HEK293 (cell line): Measurements from ENCODE around the gene KCNK3.

ENCODE experiments used
- CTCF ChIP-seq: fragments of 450-650 bp; formaldehyde crosslinking; IDR thresholded peaks from 2 replicates; pipeline ENCODE4 v1.5.1; 2016; ENCODE audit warnings: missing biosample characterization, missing genetic modification characterization
- HOXD13 ChIP-seq: sonication (generic); formaldehyde crosslinking; IDR thresholded peaks from 2 replicates; pipeline ENCODE4 v1.8.0; 2022; ENCODE audit warnings: missing genetic modification reagents, borderline replicate concordance
- TCF7L2 ChIP-seq: IDR thresholded peaks from 2 replicates; pipeline ENCODE4 v1.6.1; 2011; ENCODE audit warnings: low read depth, mild to moderate bottlenecking, inconsistent platforms, low read length, moderate library complexity, borderline replicate concordance
- ZBTB17 ChIP-seq: fragments of 450-650 bp; formaldehyde crosslinking; IDR thresholded peaks from 2 replicates; pipeline ENCODE4 v1.5.1; 2016; ENCODE audit warnings: missing biosample characterization, missing genetic modification characterization
- ZBTB8A ChIP-seq: fragments of 450-650 bp; formaldehyde crosslinking; IDR thresholded peaks from 2 replicates; pipeline ENCODE4 v1.5.1; 2016; ENCODE audit warnings: missing biosample characterization, missing genetic modification characterization
- ZNF211 ChIP-seq: fragments of 450-650 bp; formaldehyde crosslinking; IDR thresholded peaks from 2 replicates; pipeline ENCODE4 v1.5.1; 2016; ENCODE audit warnings: low read depth, missing biosample characterization, missing genetic modification characterization

GRCh38 chr2:26740346-26740745 lies 47.8 kb downstream of the KCNK3 start:
- TF ChIP-seq CTCF (tag by site-specific recombination), result no peak
- TF ChIP-seq ZNF211, result no peak
- no peak for TF ChIP-seq ZBTB17 (tag by site-specific recombination)
- no peak for TF ChIP-seq TCF7L2
- no peak for TF ChIP-seq HOXD13 (CRISPR knock-in tag)
- TF ChIP-seq ZBTB8A (tag by site-specific recombination), result no peak
